ENCODE measurements around the gene ASCC2.

- TF ChIP-seq, protein P1, sequence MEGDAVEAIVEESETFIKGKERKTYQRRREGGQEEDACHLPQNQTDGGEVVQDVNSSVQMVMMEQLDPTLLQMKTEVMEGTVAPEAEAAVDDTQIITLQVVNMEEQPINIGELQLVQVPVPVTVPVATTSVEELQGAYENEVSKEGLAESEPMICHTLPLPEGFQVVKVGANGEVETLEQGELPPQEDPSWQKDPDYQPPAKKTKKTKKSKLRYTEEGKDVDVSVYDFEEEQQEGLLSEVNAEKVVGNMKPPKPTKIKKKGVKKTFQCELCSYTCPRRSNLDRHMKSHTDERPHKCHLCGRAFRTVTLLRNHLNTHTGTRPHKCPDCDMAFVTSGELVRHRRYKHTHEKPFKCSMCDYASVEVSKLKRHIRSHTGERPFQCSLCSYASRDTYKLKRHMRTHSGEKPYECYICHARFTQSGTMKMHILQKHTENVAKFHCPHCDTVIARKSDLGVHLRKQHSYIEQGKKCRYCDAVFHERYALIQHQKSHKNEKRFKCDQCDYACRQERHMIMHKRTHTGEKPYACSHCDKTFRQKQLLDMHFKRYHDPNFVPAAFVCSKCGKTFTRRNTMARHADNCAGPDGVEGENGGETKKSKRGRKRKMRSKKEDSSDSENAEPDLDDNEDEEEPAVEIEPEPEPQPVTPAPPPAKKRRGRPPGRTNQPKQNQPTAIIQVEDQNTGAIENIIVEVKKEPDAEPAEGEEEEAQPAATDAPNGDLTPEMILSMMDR (IDR thresholded peaks at IDR 0.05): no peak
- TF ChIP-seq POLR2AphosphoS5 (IDR thresholded peaks at IDR 0.05): no peak
These were observed 82.2 kb downstream of the ASCC2 start for GRCh38 chr22:29755889-29756288.
